AG09319 (cell line): ENCODE data around the gene NEU4.

Experiments
- DNase-seq: peaks from one replicate; pipeline ENCODE4 v3.0.0-alpha.2; 2010; ENCODE audit warnings: low read depth; ENCODE audit errors: extremely low read depth
- TF ChIP-seq, protein P1 (sequence below): IDR thresholded peaks from 2 replicates; pipeline ENCODE4 v1.5.1; 2011; ENCODE audit warnings: low read depth, mild to moderate bottlenecking, inconsistent platforms, low read length, moderate library complexity

NEU4 gene

GRCh38 chr2:241811201-241811951 lies 2.4 kb downstream of the NEU4 start:
- TF ChIP-seq, protein P1, sequence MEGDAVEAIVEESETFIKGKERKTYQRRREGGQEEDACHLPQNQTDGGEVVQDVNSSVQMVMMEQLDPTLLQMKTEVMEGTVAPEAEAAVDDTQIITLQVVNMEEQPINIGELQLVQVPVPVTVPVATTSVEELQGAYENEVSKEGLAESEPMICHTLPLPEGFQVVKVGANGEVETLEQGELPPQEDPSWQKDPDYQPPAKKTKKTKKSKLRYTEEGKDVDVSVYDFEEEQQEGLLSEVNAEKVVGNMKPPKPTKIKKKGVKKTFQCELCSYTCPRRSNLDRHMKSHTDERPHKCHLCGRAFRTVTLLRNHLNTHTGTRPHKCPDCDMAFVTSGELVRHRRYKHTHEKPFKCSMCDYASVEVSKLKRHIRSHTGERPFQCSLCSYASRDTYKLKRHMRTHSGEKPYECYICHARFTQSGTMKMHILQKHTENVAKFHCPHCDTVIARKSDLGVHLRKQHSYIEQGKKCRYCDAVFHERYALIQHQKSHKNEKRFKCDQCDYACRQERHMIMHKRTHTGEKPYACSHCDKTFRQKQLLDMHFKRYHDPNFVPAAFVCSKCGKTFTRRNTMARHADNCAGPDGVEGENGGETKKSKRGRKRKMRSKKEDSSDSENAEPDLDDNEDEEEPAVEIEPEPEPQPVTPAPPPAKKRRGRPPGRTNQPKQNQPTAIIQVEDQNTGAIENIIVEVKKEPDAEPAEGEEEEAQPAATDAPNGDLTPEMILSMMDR = no peak
- no peak for DNase-seq

DNA sequence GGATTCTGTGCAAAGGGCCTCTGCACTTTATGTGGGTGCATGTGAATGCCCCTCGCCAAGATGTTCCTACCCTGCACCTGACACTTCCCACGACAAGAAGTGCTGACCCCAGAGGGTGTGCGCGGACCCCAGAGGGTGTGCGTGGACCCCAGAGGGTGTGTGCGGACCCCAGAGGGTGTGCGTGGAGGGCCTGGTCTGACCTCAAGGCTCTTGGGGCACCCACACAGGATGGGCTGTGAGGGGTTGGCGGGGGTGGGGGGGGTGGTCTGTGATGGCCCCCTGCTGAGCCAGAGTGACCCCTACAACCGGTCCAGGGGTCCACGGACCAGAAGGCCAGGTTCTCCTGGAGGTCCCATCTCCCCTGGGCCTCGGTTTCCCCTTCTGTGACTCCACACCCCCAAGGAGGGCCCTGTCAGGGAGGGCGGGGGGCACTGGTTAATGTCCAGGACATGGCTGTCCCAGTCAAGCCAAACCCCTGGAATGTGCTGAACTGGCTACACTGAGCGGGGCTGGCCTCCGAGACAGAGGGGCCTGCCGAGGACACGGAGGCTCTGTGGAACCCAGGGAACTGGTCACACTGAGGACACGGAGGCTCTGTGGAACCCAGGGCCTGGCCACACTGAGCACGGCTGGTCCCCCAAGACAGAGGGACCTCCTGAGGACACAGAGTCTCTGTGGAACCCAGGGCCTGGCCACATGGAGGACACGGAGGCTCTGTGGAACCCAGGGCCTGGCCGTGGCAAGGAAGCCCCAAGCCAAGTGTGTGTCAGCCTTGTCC lies 3.1 kb downstream of the NEU4 start:
- TF ChIP-seq, protein P1 = no peak
- DNase-seq = no peak

GRCh38 chr2:241812730-241813643 lies 4.0 kb downstream of the NEU4 start:
- no peak for DNase-seq
- TF ChIP-seq, protein P1 = no peak

DNA sequence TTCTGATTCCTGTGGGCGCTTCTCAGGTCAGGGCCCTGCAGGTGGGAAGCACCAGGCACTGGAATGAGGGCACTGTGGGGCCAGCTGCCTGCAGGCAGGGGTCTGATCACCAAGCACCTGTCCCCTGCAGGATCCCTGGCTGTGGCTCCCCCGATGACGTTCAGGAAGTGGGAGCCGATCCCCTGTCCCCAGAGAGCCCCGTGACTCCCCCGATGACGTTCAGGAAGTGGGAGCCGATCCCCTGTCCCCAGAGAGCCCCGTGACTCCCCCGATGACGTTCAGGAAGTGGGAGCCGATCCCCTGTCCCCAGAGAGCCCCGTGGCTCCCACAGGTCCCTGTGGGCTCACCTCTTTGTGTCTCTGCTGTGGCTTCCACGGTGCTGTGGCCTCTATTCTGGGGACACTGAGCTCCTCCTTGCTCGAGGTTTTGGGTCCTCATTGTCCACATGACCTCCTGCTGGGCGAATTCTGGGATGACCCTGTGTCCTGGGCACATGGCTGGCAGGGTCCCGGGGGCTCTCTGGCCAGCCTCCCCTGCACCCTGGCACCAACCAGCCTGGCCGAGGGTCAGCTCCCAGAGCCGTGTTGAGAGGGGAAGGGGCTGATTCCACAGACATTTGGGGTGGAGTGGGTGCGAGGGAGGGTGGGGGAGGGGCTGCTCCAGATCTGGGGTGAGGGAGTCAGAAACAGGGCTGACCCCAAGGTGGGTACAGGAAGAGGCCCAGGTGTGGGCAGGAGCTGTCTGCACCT lies 4.8 kb downstream of the NEU4 start:
- TF ChIP-seq, protein P1 = no peak
- DNase-seq = no peak

DNA sequence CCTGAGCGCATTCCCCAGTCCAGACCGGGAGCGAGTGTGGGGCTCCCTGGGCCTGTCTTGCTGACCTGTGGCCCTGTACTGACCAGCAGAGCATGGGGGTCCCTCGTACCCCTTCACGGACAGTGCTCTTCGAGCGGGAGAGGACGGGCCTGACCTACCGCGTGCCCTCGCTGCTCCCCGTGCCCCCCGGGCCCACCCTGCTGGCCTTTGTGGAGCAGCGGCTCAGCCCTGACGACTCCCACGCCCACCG lies 5.3 kb downstream of the NEU4 start:
- TF ChIP-seq, protein P1 = no peak
- no peak for DNase-seq

GRCh38 chr2:241814643-241815476 lies 5.9 kb downstream of the NEU4 start:
- DNase-seq = no peak
- TF ChIP-seq, protein P1 = no peak
